Ishikawa (cell line): ENCODE data around the gene CRYBA2.

Experiments used
- CEBPB ChIP-seq: IDR thresholded peaks from 2 replicates; pipeline ENCODE4 v1.6.1; 2012
- CREB1 ChIP-seq: IDR thresholded peaks from 2 replicates; pipeline ENCODE4 v1.6.1; 2012; ENCODE audit warnings: low read depth
- EGR1 ChIP-seq: IDR thresholded peaks from 2 replicates; pipeline ENCODE4 v1.6.1; 2012
- EP300 ChIP-seq: IDR thresholded peaks from 2 replicates; pipeline ENCODE4 v1.6.1; 2012; ENCODE audit warnings: borderline replicate concordance
- FOXM1 ChIP-seq: IDR thresholded peaks from 2 replicates; pipeline ENCODE4 v1.6.1; 2012; ENCODE audit warnings: low read depth, borderline replicate concordance
- NFIC ChIP-seq: IDR thresholded peaks from 2 replicates; pipeline ENCODE4 v1.6.1; 2012
- RAD21 ChIP-seq: IDR thresholded peaks from 2 replicates; pipeline ENCODE4 v1.6.1; 2012; ENCODE audit warnings: low read depth
- TAF1 ChIP-seq: IDR thresholded peaks from 2 replicates; pipeline ENCODE4 v1.6.1; 2012; ENCODE audit warnings: low read depth, mild to moderate bottlenecking
- TCF12 ChIP-seq: IDR thresholded peaks from 2 replicates; pipeline ENCODE4 v1.6.1; 2012; ENCODE audit warnings: low read depth
- TEAD4 ChIP-seq: IDR thresholded peaks from 2 replicates; pipeline ENCODE4 v1.6.1; 2012
- USF1 ChIP-seq: IDR thresholded peaks from 2 replicates; pipeline ENCODE4 v1.6.1; 2012
- YY1 ChIP-seq: IDR thresholded peaks from 2 replicates; pipeline ENCODE4 v1.6.1; 2012; ENCODE audit warnings: low read depth
- ZBTB7A ChIP-seq: IDR thresholded peaks from 2 replicates; pipeline ENCODE4 v1.6.1; 2012; ENCODE audit warnings: low read depth
- TF ChIP-seq, protein P1 (sequence below): IDR thresholded peaks from 2 replicates; pipeline ENCODE4 v1.6.1; 2012
- TF ChIP-seq, protein P2 (sequence below): IDR thresholded peaks from 2 replicates; pipeline ENCODE4 v1.6.1; 2012; ENCODE audit warnings: low read depth, mild to moderate bottlenecking

The CRYBA2 gene

GRCh38 chr2:218946621-218947020 is 46.6 kb downstream of the CRYBA2 start:
- TF ChIP-seq, protein P1, sequence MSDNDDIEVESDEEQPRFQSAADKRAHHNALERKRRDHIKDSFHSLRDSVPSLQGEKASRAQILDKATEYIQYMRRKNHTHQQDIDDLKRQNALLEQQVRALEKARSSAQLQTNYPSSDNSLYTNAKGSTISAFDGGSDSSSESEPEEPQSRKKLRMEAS, result no peak
- no peak for TF ChIP-seq USF1
- no peak for TF ChIP-seq CEBPB
- no peak for TF ChIP-seq ZBTB7A
- TF ChIP-seq EP300, result no peak
- TF ChIP-seq CREB1, result no peak
- TF ChIP-seq TAF1, result no peak
- TF ChIP-seq TEAD4, result no peak
- TF ChIP-seq RAD21, result no peak
- no peak for TF ChIP-seq TCF12
- TF ChIP-seq, protein P2, sequence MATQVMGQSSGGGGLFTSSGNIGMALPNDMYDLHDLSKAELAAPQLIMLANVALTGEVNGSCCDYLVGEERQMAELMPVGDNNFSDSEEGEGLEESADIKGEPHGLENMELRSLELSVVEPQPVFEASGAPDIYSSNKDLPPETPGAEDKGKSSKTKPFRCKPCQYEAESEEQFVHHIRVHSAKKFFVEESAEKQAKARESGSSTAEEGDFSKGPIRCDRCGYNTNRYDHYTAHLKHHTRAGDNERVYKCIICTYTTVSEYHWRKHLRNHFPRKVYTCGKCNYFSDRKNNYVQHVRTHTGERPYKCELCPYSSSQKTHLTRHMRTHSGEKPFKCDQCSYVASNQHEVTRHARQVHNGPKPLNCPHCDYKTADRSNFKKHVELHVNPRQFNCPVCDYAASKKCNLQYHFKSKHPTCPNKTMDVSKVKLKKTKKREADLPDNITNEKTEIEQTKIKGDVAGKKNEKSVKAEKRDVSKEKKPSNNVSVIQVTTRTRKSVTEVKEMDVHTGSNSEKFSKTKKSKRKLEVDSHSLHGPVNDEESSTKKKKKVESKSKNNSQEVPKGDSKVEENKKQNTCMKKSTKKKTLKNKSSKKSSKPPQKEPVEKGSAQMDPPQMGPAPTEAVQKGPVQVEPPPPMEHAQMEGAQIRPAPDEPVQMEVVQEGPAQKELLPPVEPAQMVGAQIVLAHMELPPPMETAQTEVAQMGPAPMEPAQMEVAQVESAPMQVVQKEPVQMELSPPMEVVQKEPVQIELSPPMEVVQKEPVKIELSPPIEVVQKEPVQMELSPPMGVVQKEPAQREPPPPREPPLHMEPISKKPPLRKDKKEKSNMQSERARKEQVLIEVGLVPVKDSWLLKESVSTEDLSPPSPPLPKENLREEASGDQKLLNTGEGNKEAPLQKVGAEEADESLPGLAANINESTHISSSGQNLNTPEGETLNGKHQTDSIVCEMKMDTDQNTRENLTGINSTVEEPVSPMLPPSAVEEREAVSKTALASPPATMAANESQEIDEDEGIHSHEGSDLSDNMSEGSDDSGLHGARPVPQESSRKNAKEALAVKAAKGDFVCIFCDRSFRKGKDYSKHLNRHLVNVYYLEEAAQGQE, result no peak
- TF ChIP-seq NFIC, result no peak
- no peak for TF ChIP-seq YY1
- TF ChIP-seq FOXM1, result no peak
- TF ChIP-seq EGR1, result no peak

DNA sequence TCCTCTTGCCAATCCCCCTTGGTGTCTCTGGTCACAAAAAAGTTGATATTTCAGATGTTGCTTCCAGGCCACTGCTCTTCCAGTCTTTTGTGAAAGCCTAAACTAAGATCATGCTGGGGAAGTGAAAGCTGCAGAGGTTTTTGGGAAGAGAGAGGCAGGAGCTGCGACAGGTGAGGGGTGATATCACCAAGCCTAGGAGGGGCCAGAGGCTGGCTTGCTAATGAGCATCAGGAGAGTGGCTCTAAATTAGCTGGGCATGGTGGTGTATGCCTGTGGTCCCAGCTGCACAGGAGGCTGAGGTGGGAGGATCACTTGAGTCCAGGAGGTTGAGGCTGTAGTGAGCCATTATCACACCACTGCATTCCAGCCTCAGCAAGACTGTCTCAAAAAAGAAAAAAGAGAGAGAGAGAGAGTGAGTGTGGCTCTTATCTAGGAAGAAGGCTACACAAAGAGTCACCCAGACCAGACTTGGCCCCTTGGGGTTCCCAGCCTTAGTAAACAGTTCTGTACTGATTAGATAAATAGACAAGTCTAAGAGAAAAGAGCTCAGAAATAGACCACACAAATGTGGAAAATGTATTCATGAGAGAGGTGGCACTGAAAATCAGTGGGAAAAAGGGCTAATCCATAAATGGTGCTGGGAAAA is 48.3 kb downstream of the CRYBA2 start:
- TF ChIP-seq RAD21, result no peak
- TF ChIP-seq TEAD4, result no peak
- no peak for TF ChIP-seq EGR1
- no peak for TF ChIP-seq CEBPB
- no peak for TF ChIP-seq ZBTB7A
- no peak for TF ChIP-seq NFIC
- TF ChIP-seq EP300, result no peak
- TF ChIP-seq, protein P2, result no peak
- no peak for TF ChIP-seq FOXM1
